Heart left ventricle (tissue), 16 donors: ENCODE measurements around the gene PARVA. TPM values are rescaled to one million over a fixed set of nuclear protein-coding genes. Genes with fewer than 3 reads are reported as not detected.

Experiments
- ATAC-seq, 4 donors: fragments of 200-7000 bp; cut with Tn5 transposase; one replicate each; pipeline ENCODE4 v1.9.1; 2020 to 2022; ENCODE audit warnings: moderate library complexity in 4 of 4, mild to moderate bottlenecking in 3 of 4, moderate number of reproducible peaks in 1 of 4
- DNase-seq, 5 donors: peaks; one replicate each; pipeline ENCODE4 v3.0.0-alpha.2; 2020
- H3K27ac ChIP-seq, 12 donors: fragments of 200-600 bp; sonication (generic) in 4 of 12; one replicate each; pipeline versions ENCODE4 v1.5.0 to v1.8.0; 2016 to 2022; ENCODE audit warnings: mild to moderate bottlenecking in 2 of 12
- H3K27me3 ChIP-seq, 9 donors: fragments of 200-600 bp; sonication (generic) in 2 of 9; one replicate each; pipeline versions ENCODE4 v1.5.1 to v1.8.0; 2016 to 2022; ENCODE audit warnings: mild to moderate bottlenecking in 3 of 9
- H3K36me3 ChIP-seq, 9 donors: fragments of 200-600 bp; sonication (generic) in 2 of 9; one replicate each; pipeline versions ENCODE4 v1.5.0 to v1.8.0; 2018 to 2022; ENCODE audit warnings: mild to moderate bottlenecking in 2 of 9
- H3K4me1 ChIP-seq, 12 donors: fragments of 200-600 bp; sonication (generic) in 4 of 12; one replicate each; pipeline versions ENCODE4 v1.5.0 to v1.8.0; 2016 to 2022; ENCODE audit warnings: mild to moderate bottlenecking in 3 of 12
- H3K4me3 ChIP-seq, 12 donors: fragments of 200-600 bp; sonication (generic) in 4 of 12; one replicate each; pipeline versions ENCODE4 v1.5.0 to v1.8.0; 2017 to 2022; ENCODE audit warnings: mild to moderate bottlenecking in 9 of 12, moderate library complexity in 4 of 12
- H3K9me3 ChIP-seq, 12 donors: fragments of 200-600 bp; sonication (generic) in 4 of 12; one replicate each; pipeline versions ENCODE4 v1.5.0 to v1.8.0; 2016 to 2022; ENCODE audit warnings: mild to moderate bottlenecking in 1 of 12
- POLR2A ChIP-seq, 2 donors: fragments of 450-650 bp; IDR thresholded peaks; one replicate each; pipeline ENCODE4 v1.6.1; 2017; ENCODE audit warnings: antibody characterized with exemption in 2 of 2, mild to moderate bottlenecking in 2 of 2, moderate library complexity in 2 of 2
- WGBS, 4 donors: extraction: QIAGEN DNeasy Blood & Tissue Kit in 2 of 4; methylation state at CpG; one replicate each; pipeline versions ENCODE4 v1.1.5 to v1.1.7; 2013 to 2018; 5-methylcytosine and 5-hydroxymethylcytosine counted together
- intact Hi-C, 10 donors: fragments of 100-400 bp; cut with DNase I; formaldehyde crosslinking; loops; one replicate each; pipeline versions ENCODE4 v1.11.1 to v1.14.2; 2022
- polyA plus RNA-seq, 2 donors: library from polyadenylated mRNA; stranded (reverse); fragments of 200-250 nt; gene quantifications; one replicate each; pipeline ENCODE4 v1.2.3, GENCODE V29; 2013
- total RNA-seq, 9 donors: library from RNA; depleted of rRNA in 2 of 9; stranded (reverse); fragments of >200 nt in 2 of 9; fragmentation: NEBNext Ultra II Directional in 3 of 9; extraction: Animal tissue kit (Norgen Biotek cat#: 25700) in 3 of 9; gene quantifications; one replicate each; pipeline versions ENCODE4 v1.1.0 to v1.2.4, GENCODE V29; 2016 to 2023
- TF ChIP-seq, protein P1 (sequence below), 12 donors: fragments of 200-600 bp; sonication (generic) in 4 of 12; IDR thresholded peaks; one replicate each; pipeline versions ENCODE4 v1.5.0 to v1.8.0; 2018 to 2022; ENCODE audit warnings: antibody characterized with exemption in 12 of 12, mild to moderate bottlenecking in 5 of 12
- donor health status: ischemic (EF 13 %, LVEDD 7.1; RV severe dilation, severe dysfunction).
- donor health status: healthy with polysubstance abuse.
- donor health status: DM: no; HTN: yes; CAD: no.
- donor health status: DM: no; HTN: no; CAD: no.
- donor health status: ischemic (EF 25% LVEDD 6.9; RV normal size, moderate dysfunction).
- donor health status: ischemic (EF 25% LVEDD 5.7; RV mildly dilated, moderate dysfunction).
- donor health status: healthy.
- donor health status: DM: yes; HTN: yes; CAD: no.
- donor health status: ischemic (EF 35%, LVEDD 5.7; RV mildly dilated, moderate dysfunction).
- donor health status: nonischemic (EF 11% LVEDD 7.7; RV severe dilation, severe dysfunction).
- donor health status: DM: yes; HTN: yes; CAD: no.
- donor health status: PGD.
- donor health status: ischemic (EF 29% LVEDD 5.4; RV normal size, mild dysfunction).
- donor health status: nonischemic (EF 23%, LVEDD 6.1; RV moderate dilation, normal function).

The PARVA gene
- total and polyA plus RNA-seq, 11 donors = 22.7 to 99.2 (median 65.9) TPM

DNA sequence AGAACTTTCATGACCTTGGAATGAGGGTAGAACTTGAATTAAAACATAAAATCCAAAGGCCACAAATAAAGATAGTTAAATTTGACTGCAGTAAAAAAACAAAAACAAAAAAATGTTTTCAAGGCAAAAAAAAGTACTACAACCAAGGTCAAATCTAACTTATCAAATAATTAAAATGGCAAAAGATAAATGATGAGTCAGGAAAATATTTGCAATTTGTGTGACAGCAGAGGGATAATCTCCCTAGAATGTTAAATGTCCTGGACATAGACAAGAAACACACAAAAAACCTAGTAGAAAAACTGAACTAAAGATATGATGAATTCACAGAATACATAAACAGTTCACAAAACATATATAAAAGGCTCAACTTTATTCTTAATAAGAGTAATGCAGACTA is 186.6 kb downstream of the PARVA start:
- Histone ChIP-seq H3K27me3 (no peaks in the 10 kb centered on the region), H3K4me1 (peaks cover 0 to 3% (median 0%) of the 10 kb centered on the region in 12 donors), H3K36me3 (no peaks in the 10 kb centered on the region), H3K27ac (no peak overlapping the region), H3K4me3 (no peak overlapping the region), H3K9me3 (peaks cover 0 to 7% (median 0%) of the 10 kb centered on the region in 12 donors)
- ATAC-seq = no peak
- no peak for DNase-seq
- intact Hi-C loops = no loop called here
- TF ChIP-seq, protein P1, sequence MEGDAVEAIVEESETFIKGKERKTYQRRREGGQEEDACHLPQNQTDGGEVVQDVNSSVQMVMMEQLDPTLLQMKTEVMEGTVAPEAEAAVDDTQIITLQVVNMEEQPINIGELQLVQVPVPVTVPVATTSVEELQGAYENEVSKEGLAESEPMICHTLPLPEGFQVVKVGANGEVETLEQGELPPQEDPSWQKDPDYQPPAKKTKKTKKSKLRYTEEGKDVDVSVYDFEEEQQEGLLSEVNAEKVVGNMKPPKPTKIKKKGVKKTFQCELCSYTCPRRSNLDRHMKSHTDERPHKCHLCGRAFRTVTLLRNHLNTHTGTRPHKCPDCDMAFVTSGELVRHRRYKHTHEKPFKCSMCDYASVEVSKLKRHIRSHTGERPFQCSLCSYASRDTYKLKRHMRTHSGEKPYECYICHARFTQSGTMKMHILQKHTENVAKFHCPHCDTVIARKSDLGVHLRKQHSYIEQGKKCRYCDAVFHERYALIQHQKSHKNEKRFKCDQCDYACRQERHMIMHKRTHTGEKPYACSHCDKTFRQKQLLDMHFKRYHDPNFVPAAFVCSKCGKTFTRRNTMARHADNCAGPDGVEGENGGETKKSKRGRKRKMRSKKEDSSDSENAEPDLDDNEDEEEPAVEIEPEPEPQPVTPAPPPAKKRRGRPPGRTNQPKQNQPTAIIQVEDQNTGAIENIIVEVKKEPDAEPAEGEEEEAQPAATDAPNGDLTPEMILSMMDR (IDR thresholded peaks at IDR 0.05) = no peak
- no peak for TF ChIP-seq POLR2A (IDR thresholded peaks at IDR 0.05)

DNA sequence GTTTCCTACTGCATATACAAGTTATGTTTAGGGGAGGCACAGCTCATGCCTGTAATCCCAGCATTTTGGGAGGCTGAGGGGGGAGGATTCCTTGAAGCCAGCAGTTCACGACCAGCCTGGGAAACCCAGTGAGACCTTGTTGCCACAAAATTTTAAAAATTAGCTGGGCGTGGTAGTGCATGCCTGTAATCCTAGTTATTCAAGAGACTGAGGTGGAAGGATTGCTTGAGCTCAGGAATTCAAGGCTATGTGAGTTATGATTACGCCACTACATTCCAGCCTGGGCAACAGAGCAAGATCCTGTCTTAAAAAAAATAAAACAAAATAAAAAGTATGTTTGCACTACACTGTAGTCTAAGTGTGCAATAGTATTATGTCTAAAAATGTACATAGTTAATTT is 188.0 kb downstream of the PARVA start:
- DNase-seq (no peak), ATAC-seq (no peak)
- intact Hi-C loops = no loop called here
- TF ChIP-seq, protein P1 (IDR thresholded peaks at IDR 0.05) = no peak
- no peak for TF ChIP-seq POLR2A (IDR thresholded peaks at IDR 0.05)
- H3K4me3 ChIP-seq = no peak overlapping the region
- peaks cover 0 to 7% (median 0%) of the 10 kb centered on the region in 12 donors for H3K9me3 ChIP-seq
- no peaks in the 10 kb centered on the region for H3K36me3 ChIP-seq
- no peaks in the 10 kb centered on the region for H3K27me3 ChIP-seq
- WGBS, 4 donors = 67 to 97% (median 90%) methylated on average over 3 of the region's 3 CpGs
- H3K4me1 ChIP-seq = peaks cover 0 to 3% (median 0%) of the 10 kb centered on the region in 12 donors
- H3K27ac ChIP-seq = no peak overlapping the region

DNA sequence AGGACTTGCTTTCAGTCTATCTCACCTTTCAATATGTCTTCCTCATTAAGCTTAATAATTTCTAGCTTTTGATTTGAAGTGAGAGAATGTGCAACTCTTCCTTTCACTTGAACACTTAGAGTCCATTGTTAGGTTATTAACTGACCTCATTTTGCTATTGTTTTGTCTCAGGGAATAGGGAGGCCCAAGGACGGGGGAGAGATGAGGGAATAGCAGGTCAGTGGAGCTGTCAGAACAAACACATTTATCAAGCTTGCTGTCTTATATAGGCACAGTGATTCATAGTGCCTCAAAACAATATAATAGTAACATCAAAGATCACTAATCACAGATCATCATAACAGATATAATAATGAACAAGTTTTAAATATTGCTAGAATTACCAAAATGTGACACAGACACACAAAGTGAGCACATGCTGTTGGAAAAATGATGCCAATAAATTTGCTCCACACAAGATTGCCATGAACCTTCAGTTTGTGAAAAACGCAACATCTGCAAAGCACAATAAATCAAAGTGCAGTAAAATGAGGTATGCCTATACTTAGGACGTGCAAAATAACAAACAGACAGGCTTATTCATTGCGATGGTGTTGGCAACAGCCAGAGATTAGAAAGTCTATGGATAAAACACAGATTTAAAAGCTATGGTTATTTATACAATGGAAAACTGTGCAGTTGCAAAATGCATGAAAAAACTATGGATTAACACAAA is 190.5 kb downstream of the PARVA start:
- H3K27ac ChIP-seq = no peak overlapping the region
- WGBS, 4 donors = 42 to 85% (median 83%) methylated on average over 4 of the region's 4 CpGs
- H3K9me3 ChIP-seq = peaks cover 0 to 7% (median 0%) of the 10 kb centered on the region in 12 donors
- H3K27me3 ChIP-seq = no peaks in the 10 kb centered on the region
- H3K4me3 ChIP-seq = no peak overlapping the region
- intact Hi-C loops = no loop called here
- TF ChIP-seq, protein P1 (IDR thresholded peaks at IDR 0.05) = no peak
- no peak for TF ChIP-seq POLR2A (IDR thresholded peaks at IDR 0.05)
- DNase-seq = no peak
- H3K4me1 ChIP-seq = no peaks in the 10 kb centered on the region
- no peaks in the 10 kb centered on the region for H3K36me3 ChIP-seq
- no peak for ATAC-seq

DNA sequence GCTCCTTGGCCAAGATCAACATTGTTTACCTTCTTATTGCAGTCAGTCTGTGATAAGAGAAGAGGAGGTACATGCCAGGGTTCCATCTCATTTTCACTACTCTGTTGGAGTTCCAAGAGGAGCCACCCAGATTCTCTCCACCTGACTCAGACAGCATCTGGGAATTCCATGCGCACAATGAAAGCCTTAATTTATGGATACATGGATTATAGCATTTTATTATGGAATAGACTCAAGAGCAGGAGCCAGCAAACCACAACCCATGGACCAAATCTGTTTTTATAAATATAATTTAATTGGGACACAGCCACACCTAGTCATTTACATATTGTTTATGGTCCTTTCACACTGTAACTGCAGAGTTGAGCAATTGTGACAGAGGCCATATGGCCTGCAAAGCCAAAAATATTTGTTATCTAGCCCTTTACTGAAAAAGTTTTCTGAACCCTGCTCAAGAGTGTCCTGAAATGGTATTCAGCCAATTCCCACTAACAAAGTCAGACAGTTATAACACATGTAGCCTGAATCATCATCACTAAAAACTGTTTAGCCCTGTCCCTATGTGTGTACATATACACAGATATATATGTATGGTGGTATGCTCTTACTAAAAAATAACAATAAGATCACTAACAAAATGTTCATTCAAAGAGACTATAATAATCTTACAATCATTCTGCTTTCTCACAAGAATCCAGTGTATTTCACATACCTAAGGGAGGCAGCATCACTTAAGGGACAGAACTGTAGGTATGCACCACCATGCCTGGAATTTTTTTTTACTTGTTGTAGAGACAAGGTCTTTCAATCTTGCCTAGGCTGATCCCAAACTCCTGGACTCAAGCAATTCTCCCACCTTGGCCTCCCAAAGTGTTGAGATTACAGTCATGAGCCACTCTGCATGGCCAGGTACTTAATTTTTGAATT is 192.4 kb downstream of the PARVA start:
- WGBS, 4 donors = 87 to 100% (median 96%) methylated on average over 1 of the region's 1 CpG
- peaks cover 0 to 7% (median 0%) of the 10 kb centered on the region in 12 donors for H3K9me3 ChIP-seq
- intact Hi-C loops = no loop called here
- H3K27ac ChIP-seq = no peak overlapping the region
- ATAC-seq (no peak), DNase-seq (no peak)
- H3K27me3 ChIP-seq = no peaks in the 10 kb centered on the region
- H3K4me1 ChIP-seq = no peaks in the 10 kb centered on the region
- TF ChIP-seq, protein P1 (IDR thresholded peaks at IDR 0.05) = no peak
- TF ChIP-seq POLR2A (IDR thresholded peaks at IDR 0.05) = no peak
- no peaks in the 10 kb centered on the region for H3K36me3 ChIP-seq
- no peak overlapping the region for H3K4me3 ChIP-seq
